ENCODE data around the gene LXN.

Gene LXN

GRCh38 chr3:158617982-158618875, 54.2 kb downstream of the LXN start:
- no peak for DNase-seq
- in situ Hi-C loops (cut with HindIII; ENCODE audit: low pct_ligation_motif_present, low pct_unique_long_range_greater_than_20kb, low sequenced_read_pairs), result no loop called here
